HG03039 (cell line): ENCODE measurements around the gene PC.
A peak's percentile ranks its signal among the peaks of the same experiment; 100 is the strongest.

Experiments used
- ATAC-seq: cut with Tn5 transposase; IDR thresholded peaks from one replicate; pipeline ENCODE4 v1.9.1; 2021; ENCODE audit warnings: mild to moderate bottlenecking, moderate library complexity; ENCODE audit not compliant: unreplicated experiment

Gene PC

GRCh38 chr11:66858186-66858938, 99.8 kb downstream of the PC start:
- no peak for ATAC-seq

- ATAC-seq, result no peak
These were observed 100.3 kb downstream of the PC start for GRCh38 chr11:66857927-66858185.

- ATAC-seq, result peak; percentile 4
These were observed 100.8 kb downstream of the PC start for GRCh38 chr11:66857234-66857926.

GRCh38 chr11:66856496-66857233, 101.5 kb downstream of the PC start, which contains the start of gene LRFN4:
Gene LRFN4, plus strand, starts transcription at chr11:66857064. Its CDS starts 681 bp downstream, at chr11:66857745.
- peak; percentile 20 for ATAC-seq

- ATAC-seq, result peak; percentile 50
These were observed 102.3 kb downstream of the PC start for GRCh38 chr11:66855574-66856495.

GRCh38 chr11:66854729-66855211, 103.4 kb downstream of the PC start:
- ATAC-seq, result no peak

GRCh38 chr11:66854231-66854661, 103.9 kb downstream of the PC start:
- no peak for ATAC-seq

- ATAC-seq, result no peak
These were observed 104.6 kb downstream of the PC start for GRCh38 chr11:66853242-66854229.

GRCh38 chr11:66852466-66853241, 105.5 kb downstream of the PC start:
- no peak for ATAC-seq

GRCh38 chr11:66851698-66852465, 106.3 kb downstream of the PC start:
- ATAC-seq, result no peak

GRCh38 chr11:66851239-66851596, 107.0 kb downstream of the PC start:
- ATAC-seq, result no peak

- no peak for ATAC-seq
These were observed 107.5 kb downstream of the PC start for GRCh38 chr11:66850588-66851238.

- no peak for ATAC-seq
These were observed 108.0 kb downstream of the PC start for GRCh38 chr11:66850235-66850587.

GRCh38 chr11:66849501-66850234, 108.5 kb downstream of the PC start:
- ATAC-seq, result no peak

- ATAC-seq, result no peak
These were observed 109.3 kb downstream of the PC start for GRCh38 chr11:66848671-66849500.
